ENCODE measurements around the gene UBE2J1. TPM values are rescaled to one million over a fixed set of nuclear protein-coding genes. Genes with fewer than 3 reads are reported as not detected.

Gene UBE2J1
- total RNA-seq, 1 donor from 2014 or later, result 49.3 TPM

- H3K36me3 ChIP-seq (ENCODE audit: control insufficient read depth, insufficient read depth, low read length), result no peaks in the 10 kb centered on the region
- TF ChIP-seq CTCF (IDR thresholded peaks at IDR 0.05; ENCODE audit: insufficient read depth, low read length, poor library complexity, severe bottlenecking), result no peak
- no peak for DNase-seq (ENCODE audit: low read depth)
- H3K27me3 ChIP-seq (ENCODE audit: control insufficient read depth, insufficient read depth, low read length), result no peaks in the 10 kb centered on the region
- no peak overlapping the region for H3K4me3 ChIP-seq (ENCODE audit: low read depth, low read length)
Observed at GRCh38 chr6:89324304-89324703, 28.2 kb downstream of the UBE2J1 start.

GRCh38 chr6:89323511-89323971, 29.0 kb downstream of the UBE2J1 start:
- no peak for DNase-seq (ENCODE audit: low read depth)
- H3K36me3 ChIP-seq (ENCODE audit: control insufficient read depth, insufficient read depth, low read length), result no peaks in the 10 kb centered on the region
- TF ChIP-seq CTCF (IDR thresholded peaks at IDR 0.05; ENCODE audit: insufficient read depth, low read length, poor library complexity, severe bottlenecking), result no peak
- H3K4me3 ChIP-seq (ENCODE audit: low read depth, low read length), result no peak overlapping the region
- no peaks in the 10 kb centered on the region for H3K27me3 ChIP-seq (ENCODE audit: control insufficient read depth, insufficient read depth, low read length)

- H3K4me3 ChIP-seq (ENCODE audit: low read depth, low read length), result no peak overlapping the region
- H3K36me3 ChIP-seq (ENCODE audit: control insufficient read depth, insufficient read depth, low read length), result no peaks in the 10 kb centered on the region
- TF ChIP-seq CTCF (IDR thresholded peaks at IDR 0.05; ENCODE audit: insufficient read depth, low read length, poor library complexity, severe bottlenecking), result no peak
- DNase-seq (ENCODE audit: low read depth), result no peak
- H3K27me3 ChIP-seq (ENCODE audit: control insufficient read depth, insufficient read depth, low read length), result no peaks in the 10 kb centered on the region
Observed at GRCh38 chr6:89321131-89321970, 31.2 kb downstream of the UBE2J1 start.

GRCh38 chr6:89320012-89320559, 32.4 kb downstream of the UBE2J1 start:
- TF ChIP-seq CTCF (IDR thresholded peaks at IDR 0.05; ENCODE audit: insufficient read depth, low read length, poor library complexity, severe bottlenecking), result no peak
- Histone ChIP-seq H3K27me3 (ENCODE audit: control insufficient read depth, insufficient read depth, low read length) (no peaks in the 10 kb centered on the region), H3K36me3 (ENCODE audit: control insufficient read depth, insufficient read depth, low read length) (no peaks in the 10 kb centered on the region), H3K4me3 (ENCODE audit: low read depth, low read length) (no peak overlapping the region)
- DNase-seq (ENCODE audit: low read depth), result no peak

- TF ChIP-seq CTCF (IDR thresholded peaks at IDR 0.05; ENCODE audit: insufficient read depth, low read length, poor library complexity, severe bottlenecking), result no peak
Observed at GRCh38 chr6:89317067-89317466, 35.5 kb downstream of the UBE2J1 start.

More at GRCh38 chr6:89317067-89317466, 35.5 kb downstream of the UBE2J1 start:
- no peak overlapping the region for H3K4me3 ChIP-seq (ENCODE audit: low read depth, low read length)
- H3K36me3 ChIP-seq (ENCODE audit: control insufficient read depth, insufficient read depth, low read length), result no peaks in the 10 kb centered on the region
- DNase-seq (ENCODE audit: low read depth), result no peak
- H3K27me3 ChIP-seq (ENCODE audit: control insufficient read depth, insufficient read depth, low read length), result no peaks in the 10 kb centered on the region
